CD14-positive monocyte (primary cell): ENCODE measurements around the gene MYO7B. TPM values are rescaled to one million over a fixed set of nuclear protein-coding genes. Genes with fewer than 3 reads are reported as not detected.

Experiments used
- DNase-seq, 3 donors: peaks; one replicate each; pipeline ENCODE4 v3.0.0-alpha.2; 2011 to 2022
- H2AFZ ChIP-seq: 2 replicates; pipeline ENCODE4 v1.6.0; 2012; ENCODE audit warnings: mild to moderate bottlenecking, low read depth, low read length, inconsistent platforms; ENCODE audit not compliant: insufficient read depth, poor library complexity, severe bottlenecking
- H3K27ac ChIP-seq, 2 donors: 1 replicate in 1 of 2; 2 replicates in 1 of 2; pipeline ENCODE4 v1.5.1; 2012 to 2013; ENCODE audit warnings: low read length in 2 of 2, control low read depth in 1 of 2, inconsistent platforms in 1 of 2, low read depth in 1 of 2, mild to moderate bottlenecking in 1 of 2
- H3K27me3 ChIP-seq, 2 donors: one replicate each; pipeline versions ENCODE4 v1.6.0 to v1.6.1; 2011 to 2013; ENCODE audit warnings: low read length in 2 of 2; ENCODE audit not compliant: control insufficient read depth in 2 of 2, insufficient read depth in 2 of 2
- H3K36me3 ChIP-seq, 2 donors: replicated peaks in 1 of 2; 1 replicate in 1 of 2; 2 replicates in 1 of 2; pipeline versions ENCODE4 v1.5.1 to v1.6.1; 2012 to 2013; ENCODE audit warnings: low read length in 2 of 2, control low read depth in 1 of 2, inconsistent platforms in 1 of 2, mild to moderate bottlenecking in 1 of 2; ENCODE audit not compliant: insufficient read depth in 2 of 2, control insufficient read depth in 1 of 2
- H3K4me1 ChIP-seq, 2 donors: 1 replicate in 1 of 2; 2 replicates in 1 of 2; pipeline versions ENCODE4 v1.5.1 to v1.6.1; 2012 to 2013; ENCODE audit warnings: low read length in 2 of 2, control low read depth in 1 of 2, inconsistent platforms in 1 of 2, mild to moderate bottlenecking in 1 of 2, moderate library complexity in 1 of 2; ENCODE audit not compliant: insufficient read depth in 2 of 2, control insufficient read depth in 1 of 2
- H3K4me2 ChIP-seq: replicated peaks from 2 replicates; pipeline ENCODE3; 2012; ENCODE audit warnings: low read length, moderate library complexity, mild to moderate bottlenecking; ENCODE audit not compliant: poor library complexity, severe bottlenecking; ENCODE audit errors: extremely low read depth
- H3K4me3 ChIP-seq, 3 experiments: fragments of 200-600 bp in 1 of 3; sonication (generic) in 1 of 3; replicated peaks in 1 of 3; 1 replicate in 2 of 3; 2 replicates in 1 of 3; pipeline ENCODE4 v1.5.1; 2011 to 2013; ENCODE audit warnings: low read length in 3 of 3, mild to moderate bottlenecking in 3 of 3, control low read depth in 2 of 3, low read depth in 2 of 3, inconsistent platforms in 1 of 3, moderate library complexity in 1 of 3
- H3K79me2 ChIP-seq: 2 replicates; pipeline ENCODE4 v1.6.0; 2012; ENCODE audit warnings: mild to moderate bottlenecking, control low read depth, inconsistent platforms, low read length, moderate library complexity; ENCODE audit not compliant: insufficient read depth
- H3K9ac ChIP-seq: 2 replicates; pipeline ENCODE4 v1.6.0; 2017; ENCODE audit warnings: low read length, mild to moderate bottlenecking; ENCODE audit not compliant: insufficient read depth, poor library complexity, severe bottlenecking
- H3K9me3 ChIP-seq, 2 donors: replicated peaks in 1 of 2; 1 replicate in 1 of 2; 2 replicates in 1 of 2; pipeline versions ENCODE4 v1.5.1 to v1.6.1; 2012 to 2013; ENCODE audit warnings: low read length in 2 of 2, control low read depth in 1 of 2; ENCODE audit not compliant: control insufficient read depth in 1 of 2, insufficient read depth in 1 of 2
- H4K20me1 ChIP-seq: 2 replicates; pipeline ENCODE4 v1.6.0; 2012; ENCODE audit warnings: mild to moderate bottlenecking, low read length, control low read depth, moderate library complexity; ENCODE audit not compliant: insufficient read depth
- H3K27ac Mint-ChIP-seq, 7 donors: one replicate each; pipeline ENCODE4 v1.8.0; 2020; ENCODE audit warnings: mild to moderate bottlenecking in 7 of 7, mixed read lengths in 7 of 7, moderate library complexity in 6 of 7, inconsistent platforms in 2 of 7
- H3K27me3 Mint-ChIP-seq, 3 donors: one replicate each; pipeline ENCODE4 v1.8.0; 2021 to 2022; ENCODE audit warnings: low read depth in 3 of 3, mild to moderate bottlenecking in 3 of 3, mixed read lengths in 3 of 3, moderate library complexity in 3 of 3, inconsistent platforms in 1 of 3
- H3K36me3 Mint-ChIP-seq, 2 donors: one replicate each; pipeline ENCODE4 v1.8.0; 2020; ENCODE audit warnings: mixed read lengths in 2 of 2, inconsistent platforms in 1 of 2, mild to moderate bottlenecking in 1 of 2
- H3K4me1 Mint-ChIP-seq: one replicate; pipeline ENCODE4 v1.8.0; 2020; ENCODE audit warnings: mild to moderate bottlenecking, mixed read lengths
- H3K4me3 Mint-ChIP-seq, 2 donors: one replicate each; pipeline ENCODE4 v1.8.0; 2020; ENCODE audit warnings: mild to moderate bottlenecking in 2 of 2, mixed read lengths in 2 of 2, moderate library complexity in 1 of 2
- H3K9me3 Mint-ChIP-seq, 7 donors: one replicate each; pipeline ENCODE4 v1.8.0; 2020 to 2022; ENCODE audit warnings: mixed read lengths in 7 of 7, mild to moderate bottlenecking in 6 of 7, moderate library complexity in 6 of 7, inconsistent platforms in 2 of 7
- CTCF ChIP-seq: fragments of 200-600 bp; IDR thresholded peaks from one replicate; pipeline ENCODE4 v1.8.0; 2022; ENCODE audit warnings: antibody characterized with exemption, mild to moderate bottlenecking
- WGBS: methylation state at CpG from one replicate; pipeline ENCODE4 v1.1.5; 2013; ENCODE audit warnings: missing lambda C conversion rate; ENCODE audit not compliant: insufficient coverage; 5-methylcytosine and 5-hydroxymethylcytosine counted together
- intact Hi-C, 2 donors: fragments of 100-400 bp; cut with micrococcal nuclease; formaldehyde crosslinking; loops; one replicate each; pipeline versions ENCODE4 v1.15.0 to v1.15.1; 2023
- polyA plus RNA-seq, 3 donors: library from polyadenylated mRNA; depleted of rRNA in 1 of 3; unstranded in 2 of 3; stranded (reverse) in 1 of 3; fragments of 300-500 nt in 2 of 3; fragments of >200 nt in 1 of 3; fragmentation: Illumina TruSeq in 2 of 3; gene quantifications; 1 replicate in 2 of 3; 2 replicates in 1 of 3; pipeline ENCODE4 v1.2.3, GENCODE V29; 2012 to 2021

The MYO7B gene
- polyA plus RNA-seq, 3 donors, result 7.3 to 9.8 (median 9.0) TPM

- no peaks in the 10 kb centered on the region for H4K20me1 ChIP-seq
- peaks cover 3 to 11% of the 10 kb centered on the region in 2 donors for H3K36me3 Mint-ChIP-seq
- peak within 1 kb of the TSS; percentile 60 for H3K4me2 ChIP-seq
- H3K27ac ChIP-seq, result no peak within 1 kb of the TSS
- peaks cover 62 to 86% (median 68%) of the 10 kb centered on the region in 3 donors for H3K27me3 Mint-ChIP-seq
- H3K9me3 Mint-ChIP-seq, result peaks cover 0 to 12% (median 8%) of the 10 kb centered on the region in 7 donors
- peak within 1 kb of the TSS; percentile 68 to 87 for H3K4me3 Mint-ChIP-seq
- no peaks in the 10 kb centered on the region for H3K36me3 ChIP-seq
- H3K9me3 ChIP-seq, result peaks cover 5 to 7% of the 10 kb centered on the region in 2 donors
- H3K27me3 ChIP-seq, result peaks cover 20 to 60% of the 10 kb centered on the region in 2 donors
- peak within 1 kb of the TSS in 1 of 3 experiments; percentile 54 for H3K4me3 ChIP-seq
- H3K4me1 Mint-ChIP-seq, result peaks cover 10% of the 10 kb centered on the region
- peak within 1 kb of the TSS in 1 of 7 donors; percentile 47 for H3K27ac Mint-ChIP-seq
- peak in 1 of 3 donors; percentile 37 for DNase-seq
- peaks cover 7 to 13% of the 10 kb centered on the region in 2 donors for H3K4me1 ChIP-seq
- WGBS, result 14% methylated on average over 23 of the region's 56 CpGs
- intact Hi-C loops, result no loop called here
- no peak for TF ChIP-seq CTCF
- no peaks in the 10 kb centered on the region for H3K79me2 ChIP-seq
- H3K9ac ChIP-seq, result peak within 1 kb of the TSS; percentile 53
- H2AFZ ChIP-seq, result peak within 1 kb of the TSS; percentile 63
Observed at GRCh38 chr2:127675331-127676261, 140.1 kb downstream of the MYO7B start, which contains the start of gene LIMS2. Gene LIMS2, minus strand, starts transcription at chr2:127675530. Its CDS starts 506 bp downstream, at chr2:127675024.

- Histone ChIP-seq H3K36me3 (no peaks in the 10 kb centered on the region), H3K27ac (no peak overlapping the region), H3K79me2 (no peaks in the 10 kb centered on the region), H3K9me3 (peaks cover 5 to 7% of the 10 kb centered on the region in 2 donors), H3K4me2 (no peak overlapping the region), H3K9ac (no peak overlapping the region), H3K27me3 (peaks cover 20 to 69% of the 10 kb centered on the region in 2 donors), H2AFZ (no peak overlapping the region), H3K4me3 (no peak overlapping the region), H3K4me1 (peaks cover 7 to 13% of the 10 kb centered on the region in 2 donors), H4K20me1 (no peaks in the 10 kb centered on the region)
- Mint-ChIP-seq H3K9me3 (peaks cover 0 to 10% (median 8%) of the 10 kb centered on the region in 7 donors), H3K27me3 (peaks cover 68 to 85% (median 68%) of the 10 kb centered on the region in 3 donors), H3K27ac (no peak overlapping the region), H3K36me3 (peaks cover 3 to 11% of the 10 kb centered on the region in 2 donors), H3K4me3 (peak overlapping the region in 1 of 2 donors; percentile 80), H3K4me1 (peaks cover 19% of the 10 kb centered on the region)
- no peak for TF ChIP-seq CTCF
- no peak for DNase-seq
- 100% methylated on average over 1 of the region's 2 CpGs for WGBS
- intact Hi-C loops, result no loop called here
Observed at GRCh38 chr2:127676906-127677305, 141.4 kb downstream of the MYO7B start.
